Type B pancreatic cell (in vitro differentiated cells): ENCODE data around the gene BUD13. TPM values are rescaled to one million over a fixed set of nuclear protein-coding genes. Genes with fewer than 3 reads are reported as not detected.

Source experiments
- DNase-seq: peaks from one replicate; pipeline ENCODE4 v3.0.0; 2021; ENCODE audit warnings: mixed read lengths; ENCODE audit not compliant: unreplicated experiment; ENCODE audit errors: extremely low spot score
- H3K27ac Mint-ChIP-seq: 2 replicates; pipeline ENCODE4 v1.8.0; 2021; ENCODE audit warnings: mild to moderate bottlenecking, mixed read lengths
- H3K27me3 Mint-ChIP-seq: 2 replicates; pipeline ENCODE4 v1.8.0; 2021; ENCODE audit warnings: mixed read lengths
- H3K36me3 Mint-ChIP-seq: 2 replicates; pipeline ENCODE4 v1.8.0; 2021; ENCODE audit warnings: mixed read lengths
- H3K4me1 Mint-ChIP-seq: one replicate; pipeline ENCODE4 v1.8.0; 2021; ENCODE audit warnings: mixed read lengths; ENCODE audit not compliant: unreplicated experiment
- H3K4me3 Mint-ChIP-seq: 2 replicates; pipeline ENCODE4 v1.8.0; 2021; ENCODE audit warnings: mild to moderate bottlenecking, mixed read lengths
- H3K9me3 Mint-ChIP-seq: 2 replicates; pipeline ENCODE4 v1.8.0; 2021; ENCODE audit warnings: mixed read lengths
- CTCF ChIP-seq: fragments of 200-600 bp; sonication (generic); conservative IDR thresholded peaks from 2 replicates; pipeline ENCODE4 v1.5.0; 2021; ENCODE audit warnings: antibody characterized with exemption, mild to moderate bottlenecking
- total RNA-seq: library from RNA; stranded (reverse); gene quantifications from 2 replicates; pipeline ENCODE4 v1.2.1, GENCODE V29; 2021; ENCODE audit warnings: low replicate concordance

BUD13 gene
- total RNA-seq, 1 donor from 2014 or later = 23.8 TPM

GRCh38 chr11:116730601-116731000 lies 42.2 kb downstream of the BUD13 start:
- DNase-seq = no peak
- no peaks in the 10 kb centered on the region for H3K36me3 Mint-ChIP-seq
- no peak for TF ChIP-seq CTCF

DNA sequence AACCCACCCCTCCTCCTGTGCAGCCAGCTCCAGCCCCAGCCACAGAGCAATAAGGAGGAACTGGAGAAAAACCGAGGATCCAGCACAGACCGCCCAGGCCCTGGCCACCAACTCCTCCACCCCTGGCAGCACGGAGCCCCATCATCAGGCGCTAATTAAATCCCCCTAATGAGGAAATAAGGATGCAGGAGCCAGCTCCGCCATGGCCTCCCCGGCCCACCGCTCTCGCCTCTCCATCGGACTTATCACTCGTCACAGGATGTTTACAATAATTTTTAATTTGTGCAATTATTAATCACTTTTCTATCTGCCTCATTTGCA lies 42.6 kb downstream of the BUD13 start:
- Mint-ChIP-seq H3K9me3 (no peaks in the 10 kb centered on the region), H3K36me3 (no peaks in the 10 kb centered on the region), H3K27me3 (peaks cover 31% of the 10 kb centered on the region), H3K4me3 (no peak overlapping the region), H3K27ac (no peak overlapping the region), H3K4me1 (peaks cover 35% of the 10 kb centered on the region)
- no peak for TF ChIP-seq CTCF
- DNase-seq = no peak

More at GRCh38 chr11:116730601-116731000, 42.2 kb downstream of the BUD13 start:
- no peak overlapping the region for H3K27ac Mint-ChIP-seq
- peaks cover 35% of the 10 kb centered on the region for H3K4me1 Mint-ChIP-seq
- peaks cover 31% of the 10 kb centered on the region for H3K27me3 Mint-ChIP-seq
- no peak overlapping the region for H3K4me3 Mint-ChIP-seq
- H3K9me3 Mint-ChIP-seq = no peaks in the 10 kb centered on the region

DNA sequence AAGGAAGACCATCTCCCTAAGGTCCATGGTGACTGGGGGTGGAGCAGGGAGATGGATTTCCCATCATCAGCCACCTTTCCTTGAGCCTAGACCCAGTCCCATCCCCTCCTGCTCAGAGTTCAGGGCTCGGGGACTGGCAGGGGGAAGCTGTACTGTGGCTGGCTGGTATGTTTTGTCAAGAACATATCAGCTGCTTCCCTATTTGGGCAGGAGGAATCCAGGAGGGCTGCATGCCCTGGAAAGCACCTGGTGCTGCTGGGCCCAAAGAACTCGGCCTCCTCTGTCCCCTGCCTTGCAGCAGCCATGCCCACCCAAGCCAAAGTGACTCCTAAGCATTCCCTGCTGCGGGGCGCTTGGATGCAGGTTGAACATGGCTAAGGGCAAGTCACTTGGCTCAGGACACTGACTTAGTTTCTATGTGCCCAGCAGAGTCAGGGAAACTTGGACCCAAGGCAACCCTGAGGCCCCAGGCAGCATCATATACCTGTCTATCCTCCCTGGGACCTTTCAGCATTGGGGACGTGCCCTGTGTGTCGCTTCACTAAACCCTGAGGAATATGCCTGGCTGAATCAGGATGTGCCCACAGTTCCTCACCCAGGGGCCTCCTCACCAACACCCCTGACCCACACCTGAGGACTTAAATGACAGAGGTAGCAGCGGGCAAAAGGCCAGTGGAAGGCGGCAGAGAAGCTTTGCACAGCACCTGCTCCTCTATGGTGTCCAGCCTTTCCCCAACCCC lies 43.1 kb downstream of the BUD13 start:
- Mint-ChIP-seq H3K9me3 (no peaks in the 10 kb centered on the region), H3K27me3 (peaks cover 31% of the 10 kb centered on the region), H3K4me3 (no peak overlapping the region), H3K36me3 (no peaks in the 10 kb centered on the region), H3K27ac (no peak overlapping the region), H3K4me1 (peaks cover 35% of the 10 kb centered on the region)
- TF ChIP-seq CTCF = no peak
- no peak for DNase-seq

GRCh38 chr11:116727990-116728389 lies 44.8 kb downstream of the BUD13 start:
- H3K4me3 Mint-ChIP-seq = no peak overlapping the region
- H3K27ac Mint-ChIP-seq = no peak overlapping the region
- H3K9me3 Mint-ChIP-seq = no peaks in the 10 kb centered on the region
- peaks cover 33% of the 10 kb centered on the region for H3K27me3 Mint-ChIP-seq
- no peak for DNase-seq
- no peak for TF ChIP-seq CTCF
- H3K4me1 Mint-ChIP-seq = peaks cover 29% of the 10 kb centered on the region
- H3K36me3 Mint-ChIP-seq = no peaks in the 10 kb centered on the region

DNA sequence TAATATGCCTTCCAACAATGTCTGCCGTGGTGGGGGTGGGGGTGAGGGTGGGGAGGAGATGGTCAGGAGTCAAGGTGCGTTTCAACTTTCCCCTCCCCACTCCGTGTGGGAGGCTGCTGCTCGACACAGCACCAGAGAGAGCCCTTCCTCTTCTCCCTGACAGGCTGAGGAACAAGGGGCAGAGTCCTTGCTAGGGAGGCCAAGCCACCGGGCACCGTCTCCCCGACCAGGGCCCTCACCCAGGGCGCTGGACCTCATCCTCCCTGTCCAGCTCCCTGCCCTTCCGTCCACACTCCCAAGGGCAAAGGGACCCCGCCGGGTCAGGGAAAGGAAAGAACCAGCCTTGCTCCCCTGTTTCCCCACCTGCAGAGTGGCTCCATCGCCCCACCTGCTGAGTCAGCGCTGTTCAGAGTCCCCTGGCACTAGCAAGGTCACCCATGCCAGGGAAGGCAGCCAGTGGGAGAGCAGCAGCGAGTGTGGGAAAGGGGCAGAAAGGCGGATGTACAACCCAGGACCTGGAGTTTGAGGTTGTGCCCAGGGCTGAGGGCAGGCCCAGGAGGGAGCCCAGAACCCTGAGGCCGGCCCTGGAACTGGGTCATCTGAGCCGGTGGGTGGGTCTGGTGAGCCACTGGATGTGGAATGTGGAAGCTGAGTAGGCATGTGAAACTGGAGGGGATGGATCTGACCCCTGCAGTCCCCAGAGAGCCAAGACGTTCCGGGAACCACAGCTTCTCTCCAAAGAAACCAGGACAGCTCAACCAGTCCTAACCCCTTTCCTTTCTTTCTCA lies 47.2 kb downstream of the BUD13 start:
- Mint-ChIP-seq H3K4me1 (peaks cover 16% of the 10 kb centered on the region), H3K4me3 (no peak overlapping the region), H3K36me3 (no peaks in the 10 kb centered on the region), H3K27ac (no peak overlapping the region), H3K27me3 (peaks cover 29% of the 10 kb centered on the region), H3K9me3 (no peaks in the 10 kb centered on the region)
- no peak for TF ChIP-seq CTCF
- no peak for DNase-seq
